Hepatocyte (in vitro differentiated cells): ENCODE measurements around the gene PREX1. TPM values are rescaled to one million over a fixed set of nuclear protein-coding genes. Genes with fewer than 3 reads are reported as not detected.

Experiments
- DNase-seq: peaks from one replicate; pipeline ENCODE4 v3.0.0-alpha.2; 2016; ENCODE audit warnings: low spot score
- H2AFZ ChIP-seq: fragments of 200-600 bp; sonication (generic); 2 replicates; pipeline ENCODE4 v1.6.0; 2016; ENCODE audit warnings: antibody characterized with exemption, mild to moderate bottlenecking
- H3K27ac ChIP-seq: fragments of 200-600 bp; sonication (generic); 2 replicates; pipeline ENCODE4 v1.5.1; 2016; ENCODE audit warnings: mild to moderate bottlenecking
- H3K27me3 ChIP-seq: fragments of 200-600 bp; sonication (generic); 2 replicates; pipeline ENCODE4 v1.6.1; 2016
- H3K36me3 ChIP-seq: fragments of 200-600 bp; sonication (generic); replicated peaks from 2 replicates; pipeline ENCODE4 v1.5.1; 2016; ENCODE audit warnings: low read depth; ENCODE audit not compliant: insufficient read depth
- H3K4me1 ChIP-seq: fragments of 200-600 bp; sonication (generic); 2 replicates; pipeline ENCODE4 v1.5.1; 2016; ENCODE audit warnings: mild to moderate bottlenecking, moderate library complexity; ENCODE audit not compliant: insufficient read depth
- H3K4me2 ChIP-seq: fragments of 200-600 bp; sonication (generic); 2 replicates; pipeline ENCODE4 v1.6.0; 2016
- H3K4me3 ChIP-seq: fragments of 200-600 bp; sonication (generic); 2 replicates; pipeline ENCODE4 v1.5.1; 2016; ENCODE audit warnings: mild to moderate bottlenecking
- H3K79me2 ChIP-seq: fragments of 200-600 bp; sonication (generic); 2 replicates; pipeline ENCODE4 v1.6.0; 2017; ENCODE audit warnings: mild to moderate bottlenecking
- H3K9me2 ChIP-seq: fragments of 200-600 bp; sonication (generic); replicated peaks from 2 replicates; pipeline ENCODE4 v1.6.0; 2017; ENCODE audit warnings: mild to moderate bottlenecking; ENCODE audit not compliant: insufficient read depth
- H3K9me3 ChIP-seq: fragments of 200-600 bp; sonication (generic); 2 replicates; pipeline ENCODE4 v1.5.1; 2016; ENCODE audit warnings: low read depth, mild to moderate bottlenecking
- H4K20me1 ChIP-seq: fragments of 200-600 bp; sonication (generic); 2 replicates; pipeline ENCODE4 v1.6.0; 2016; ENCODE audit warnings: mild to moderate bottlenecking; ENCODE audit not compliant: insufficient read depth, poor library complexity, severe bottlenecking
- CTCF ChIP-seq: fragments of 200-600 bp; sonication (generic); IDR thresholded peaks from 2 replicates; pipeline ENCODE4 v1.5.1; 2016; ENCODE audit warnings: antibody characterized with exemption, mild to moderate bottlenecking; ENCODE audit not compliant: poor library complexity
- EZH2 ChIP-seq: fragments of 200-600 bp; sonication (generic); IDR thresholded peaks from 2 replicates; pipeline ENCODE4 v1.6.1; 2016; ENCODE audit warnings: antibody characterized with exemption, mild to moderate bottlenecking, borderline replicate concordance
- EZH2phosphoT487 ChIP-seq: fragments of 200-600 bp; sonication (generic); IDR thresholded peaks from one replicate; pipeline ENCODE4 v1.6.1; 2018; ENCODE audit warnings: antibody characterized with exemption, mild to moderate bottlenecking, low read depth, moderate library complexity; ENCODE audit not compliant: unreplicated experiment, severe bottlenecking
- WGBS: methylation state at CpG from one replicate; pipeline ENCODE4 v1.1.6; 2016; ENCODE audit warnings: low lambda C conversion rate; ENCODE audit errors: missing lambda C conversion rate; 5-methylcytosine and 5-hydroxymethylcytosine counted together
- polyA plus RNA-seq: library from polyadenylated mRNA; unstranded; fragments of >200 nt; fragmentation: Nextera tagmentation; extraction: Ambion mirVana; gene quantifications from 2 replicates; pipeline ENCODE4 v1.2.1, GENCODE V29; 2016
- total RNA-seq: library from RNA; depleted of rRNA; stranded (reverse); fragments of >200 nt; gene quantifications from 2 replicates; pipeline ENCODE4 v1.2.3, GENCODE V29; 2014

The PREX1 gene
- total and polyA plus RNA-seq, 2 experiments from 2014 or later = 1.8 to 2.9 TPM

- no peaks in the 10 kb centered on the region for H3K9me2 ChIP-seq
- no peaks in the 10 kb centered on the region for H3K4me1 ChIP-seq
- no peak overlapping the region for H3K4me3 ChIP-seq
- WGBS = 68% methylated on average over 1 of the region's 1 CpG
- H4K20me1 ChIP-seq = no peaks in the 10 kb centered on the region
- H3K27ac ChIP-seq = no peak overlapping the region
- no peaks in the 10 kb centered on the region for H3K79me2 ChIP-seq
- no peaks in the 10 kb centered on the region for H3K27me3 ChIP-seq
- TF ChIP-seq EZH2phosphoT487 = no peak
- no peak for TF ChIP-seq EZH2
- TF ChIP-seq CTCF = no peak
- no peak overlapping the region for H3K4me2 ChIP-seq
- H2AFZ ChIP-seq = no peak overlapping the region
- peaks cover 4% of the 10 kb centered on the region for H3K9me3 ChIP-seq
- H3K36me3 ChIP-seq = no peaks in the 10 kb centered on the region
- no peak for DNase-seq
These were observed 46.2 kb downstream of the PREX1 start for GRCh38 chr20:48781634-48782033.

DNA sequence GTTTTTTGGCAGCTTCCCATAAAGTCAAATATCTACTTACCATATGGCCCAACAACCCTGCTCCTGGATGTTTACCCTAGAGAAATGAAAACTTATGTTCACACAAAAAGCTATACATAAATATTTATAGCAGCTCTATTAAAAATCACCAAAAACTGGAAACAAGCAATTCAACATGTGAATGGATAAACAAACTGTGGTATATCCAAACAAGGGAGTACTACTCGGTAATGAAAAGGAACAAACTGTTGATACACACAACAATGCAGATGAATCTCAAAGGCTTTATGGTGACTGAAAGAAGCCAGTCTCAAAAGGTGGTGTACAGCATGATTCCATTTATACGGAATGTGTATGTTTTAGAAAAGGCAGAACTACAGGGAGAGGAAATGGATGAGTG is 48.4 kb downstream of the PREX1 start:
- Histone ChIP-seq H3K9me3 (peaks cover 4% of the 10 kb centered on the region), H3K4me2 (no peak overlapping the region), H3K4me1 (no peaks in the 10 kb centered on the region), H3K4me3 (no peak overlapping the region), H3K27me3 (no peaks in the 10 kb centered on the region), H2AFZ (no peak overlapping the region), H3K9me2 (no peaks in the 10 kb centered on the region), H3K27ac (no peak overlapping the region), H4K20me1 (no peaks in the 10 kb centered on the region), H3K79me2 (no peaks in the 10 kb centered on the region), H3K36me3 (no peaks in the 10 kb centered on the region)
- TF ChIP-seq EZH2phosphoT487 (no peak), CTCF (no peak), EZH2 (no peak)
- WGBS = 95% methylated on average over 2 of the region's 2 CpGs
- DNase-seq = no peak

DNA sequence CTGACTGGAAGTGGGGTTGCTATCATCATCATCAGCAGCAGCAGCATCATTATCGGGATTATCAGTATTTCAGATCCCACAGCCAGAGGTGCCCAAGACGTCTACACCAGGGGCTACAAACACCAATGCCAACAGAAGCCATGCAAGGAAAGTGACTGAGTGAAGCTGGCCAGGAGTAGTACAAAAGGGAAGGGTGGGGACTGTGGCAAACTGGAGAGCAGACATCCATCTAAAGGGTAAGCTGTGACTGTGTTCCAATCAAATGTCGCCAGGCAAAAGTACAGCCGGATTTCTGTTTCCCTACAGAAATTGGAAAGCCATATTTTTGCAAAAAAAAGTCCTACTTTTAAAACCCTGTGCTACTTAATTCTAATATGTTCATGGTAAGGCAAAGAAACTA is 50.0 kb downstream of the PREX1 start:
- H3K79me2 ChIP-seq = no peaks in the 10 kb centered on the region
- DNase-seq = no peak
- H3K4me2 ChIP-seq = no peak overlapping the region
- WGBS = 92% methylated on average over 4 of the region's 4 CpGs
- H3K9me2 ChIP-seq = no peaks in the 10 kb centered on the region
- no peak overlapping the region for H2AFZ ChIP-seq
- H3K36me3 ChIP-seq = no peaks in the 10 kb centered on the region
- no peak overlapping the region for H3K27ac ChIP-seq
- no peak for TF ChIP-seq EZH2
- TF ChIP-seq CTCF = no peak
- TF ChIP-seq EZH2phosphoT487 = no peak
- no peaks in the 10 kb centered on the region for H3K4me1 ChIP-seq
- H3K27me3 ChIP-seq = no peaks in the 10 kb centered on the region
- H4K20me1 ChIP-seq = no peaks in the 10 kb centered on the region
- no peak overlapping the region for H3K4me3 ChIP-seq
- peaks cover 4% of the 10 kb centered on the region for H3K9me3 ChIP-seq

DNA sequence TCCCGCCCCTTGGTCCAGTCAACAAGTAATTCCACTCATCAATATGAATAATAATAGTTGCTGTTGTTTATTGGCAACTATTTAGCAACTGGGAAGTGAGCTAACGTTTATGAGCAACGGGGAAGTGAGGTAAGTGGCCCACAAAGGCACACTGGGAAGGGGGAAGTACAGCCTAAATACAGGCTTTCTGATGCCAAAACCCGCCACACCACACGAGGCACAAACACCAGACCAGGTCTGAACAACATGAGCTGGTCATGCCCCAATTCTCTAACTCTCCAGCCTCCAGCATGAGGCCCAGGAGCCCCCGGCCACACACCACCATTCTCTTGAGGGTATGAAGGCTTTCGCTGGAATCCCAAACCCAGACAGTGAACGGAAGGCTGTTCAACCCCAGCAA is 50.8 kb downstream of the PREX1 start:
- no peak overlapping the region for H3K4me3 ChIP-seq
- H3K4me2 ChIP-seq = no peak overlapping the region
- H3K36me3 ChIP-seq = no peaks in the 10 kb centered on the region
- TF ChIP-seq EZH2phosphoT487 (no peak), CTCF (no peak), EZH2 (no peak)
- H4K20me1 ChIP-seq = no peaks in the 10 kb centered on the region
- H3K4me1 ChIP-seq = no peaks in the 10 kb centered on the region
- H3K27me3 ChIP-seq = no peaks in the 10 kb centered on the region
- H3K79me2 ChIP-seq = no peaks in the 10 kb centered on the region
- DNase-seq = no peak
- WGBS = 95% methylated on average over 8 of the region's 8 CpGs
- H3K27ac ChIP-seq = no peak overlapping the region
- H3K9me2 ChIP-seq = no peaks in the 10 kb centered on the region
- no peak overlapping the region for H2AFZ ChIP-seq
- peaks cover 4% of the 10 kb centered on the region for H3K9me3 ChIP-seq
